Measurements from ENCODE around the gene ABCA12. TPM values are rescaled to one million over a fixed set of nuclear protein-coding genes. Genes with fewer than 3 reads are reported as not detected.

The ABCA12 gene
- total RNA-seq, 1 experiment from 2014 or later = not detected

DNA sequence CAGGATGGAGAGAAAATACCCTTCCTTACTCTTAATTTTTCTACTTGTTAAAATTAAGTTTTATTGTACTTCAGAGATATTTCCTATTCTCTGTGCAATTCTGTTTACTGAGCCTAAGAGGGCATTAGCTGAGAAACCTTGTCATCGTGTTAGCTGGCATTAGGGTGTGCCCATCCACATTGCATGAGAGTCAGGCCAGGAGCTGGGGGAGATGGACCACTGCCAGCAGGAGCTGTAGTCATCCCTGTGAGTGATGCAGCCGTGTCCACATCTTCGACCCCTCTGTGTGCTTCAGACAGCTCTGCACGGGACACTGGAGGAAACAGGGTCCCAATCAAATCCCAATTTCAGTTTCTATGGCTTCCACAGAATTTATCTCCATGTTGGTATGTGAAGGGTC is 34.2 kb downstream of the ABCA12 start:
- BruUV-seq (replicated peaks) = no TSS peak
- Mint-ChIP-seq H3K9me3 (ENCODE audit: unreplicated experiment) (no peaks in the 10 kb centered on the region), H3K27ac (ENCODE audit: unreplicated experiment) (no peak overlapping the region), H3K4me3 (ENCODE audit: unreplicated experiment) (no peak overlapping the region), H3K36me3 (ENCODE audit: insufficient read depth, unreplicated experiment) (no peaks in the 10 kb centered on the region), H3K27me3 (ENCODE audit: insufficient read depth, unreplicated experiment) (peaks cover 5% of the 10 kb centered on the region), H3K4me1 (ENCODE audit: low read depth, unreplicated experiment) (no peaks in the 10 kb centered on the region)
- H3K27me3 ChIP-seq (replicated peaks; ENCODE audit: control insufficient read depth, insufficient read depth, low read length) = no peaks in the 10 kb centered on the region
- TF ChIP-seq, protein P1, sequence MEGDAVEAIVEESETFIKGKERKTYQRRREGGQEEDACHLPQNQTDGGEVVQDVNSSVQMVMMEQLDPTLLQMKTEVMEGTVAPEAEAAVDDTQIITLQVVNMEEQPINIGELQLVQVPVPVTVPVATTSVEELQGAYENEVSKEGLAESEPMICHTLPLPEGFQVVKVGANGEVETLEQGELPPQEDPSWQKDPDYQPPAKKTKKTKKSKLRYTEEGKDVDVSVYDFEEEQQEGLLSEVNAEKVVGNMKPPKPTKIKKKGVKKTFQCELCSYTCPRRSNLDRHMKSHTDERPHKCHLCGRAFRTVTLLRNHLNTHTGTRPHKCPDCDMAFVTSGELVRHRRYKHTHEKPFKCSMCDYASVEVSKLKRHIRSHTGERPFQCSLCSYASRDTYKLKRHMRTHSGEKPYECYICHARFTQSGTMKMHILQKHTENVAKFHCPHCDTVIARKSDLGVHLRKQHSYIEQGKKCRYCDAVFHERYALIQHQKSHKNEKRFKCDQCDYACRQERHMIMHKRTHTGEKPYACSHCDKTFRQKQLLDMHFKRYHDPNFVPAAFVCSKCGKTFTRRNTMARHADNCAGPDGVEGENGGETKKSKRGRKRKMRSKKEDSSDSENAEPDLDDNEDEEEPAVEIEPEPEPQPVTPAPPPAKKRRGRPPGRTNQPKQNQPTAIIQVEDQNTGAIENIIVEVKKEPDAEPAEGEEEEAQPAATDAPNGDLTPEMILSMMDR (IDR thresholded peaks at IDR 0.05; ENCODE audit: insufficient read depth in 1 of 2, low read depth in 1 of 2, low read length in 1 of 2, severe bottlenecking in 1 of 2, unreplicated experiment in 1 of 2) = no peak
- ChIA-PET CTCF (no interaction called here), POLR2A (no interaction called here)
- no peak for DNase-seq
- H3K36me3 ChIP-seq (ENCODE audit: control insufficient read depth, insufficient read depth, low read length) = no peaks in the 10 kb centered on the region
- intact Hi-C loops (cut with micrococcal nuclease; ENCODE audit: unreplicated experiment) = no loop called here
- H3K9me3 ChIP-seq = no peaks in the 10 kb centered on the region
- no peaks in the 10 kb centered on the region for H3K4me1 ChIP-seq
- H3K4me3 ChIP-seq (ENCODE audit: low read depth, low read length) = no peak overlapping the region

DNA sequence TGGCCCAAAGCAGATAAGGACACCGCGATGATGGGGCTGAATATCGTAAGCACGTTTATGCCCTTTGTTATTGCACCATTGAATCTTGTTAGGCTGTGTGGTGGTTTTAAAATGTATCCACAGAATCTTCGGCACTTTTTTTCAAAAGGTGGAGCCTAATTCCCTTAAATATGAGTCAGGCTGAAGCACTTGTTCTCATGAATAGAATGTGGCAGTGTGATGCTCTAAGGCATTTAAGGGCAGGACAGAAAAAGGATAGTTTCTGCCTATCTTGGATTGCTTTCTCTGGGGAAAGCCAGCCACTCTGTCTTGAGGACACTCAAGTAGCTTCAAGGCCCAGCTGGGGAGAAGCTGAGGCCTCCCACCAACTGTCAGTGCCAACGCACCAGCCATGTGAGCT is 39.6 kb downstream of the ABCA12 start:
- H3K27me3 Mint-ChIP-seq (ENCODE audit: insufficient read depth, unreplicated experiment) = peaks cover 5% of the 10 kb centered on the region
- no peaks in the 10 kb centered on the region for H3K36me3 ChIP-seq (ENCODE audit: control insufficient read depth, insufficient read depth, low read length)
- H3K9me3 ChIP-seq = no peaks in the 10 kb centered on the region
- H3K36me3 Mint-ChIP-seq (ENCODE audit: insufficient read depth, unreplicated experiment) = no peaks in the 10 kb centered on the region
- no peaks in the 10 kb centered on the region for H3K4me1 ChIP-seq
- no peak overlapping the region for H3K27ac Mint-ChIP-seq (ENCODE audit: unreplicated experiment)
- H3K4me1 Mint-ChIP-seq (ENCODE audit: low read depth, unreplicated experiment) = no peaks in the 10 kb centered on the region
- no peaks in the 10 kb centered on the region for H3K9me3 Mint-ChIP-seq (ENCODE audit: unreplicated experiment)
- no peak overlapping the region for H3K4me3 ChIP-seq (ENCODE audit: low read depth, low read length)
- ChIA-PET CTCF (no interaction called here), POLR2A (no interaction called here)
- TF ChIP-seq, protein P1 (IDR thresholded peaks at IDR 0.05; ENCODE audit: insufficient read depth in 1 of 2, low read depth in 1 of 2, low read length in 1 of 2, severe bottlenecking in 1 of 2, unreplicated experiment in 1 of 2) = no peak
- H3K4me3 Mint-ChIP-seq (ENCODE audit: unreplicated experiment) = no peak overlapping the region
- intact Hi-C loops (cut with micrococcal nuclease; ENCODE audit: unreplicated experiment) = no loop called here
- no TSS peak for BruUV-seq (replicated peaks)
- DNase-seq = no peak
- no peaks in the 10 kb centered on the region for H3K27me3 ChIP-seq (replicated peaks; ENCODE audit: control insufficient read depth, insufficient read depth, low read length)

DNA sequence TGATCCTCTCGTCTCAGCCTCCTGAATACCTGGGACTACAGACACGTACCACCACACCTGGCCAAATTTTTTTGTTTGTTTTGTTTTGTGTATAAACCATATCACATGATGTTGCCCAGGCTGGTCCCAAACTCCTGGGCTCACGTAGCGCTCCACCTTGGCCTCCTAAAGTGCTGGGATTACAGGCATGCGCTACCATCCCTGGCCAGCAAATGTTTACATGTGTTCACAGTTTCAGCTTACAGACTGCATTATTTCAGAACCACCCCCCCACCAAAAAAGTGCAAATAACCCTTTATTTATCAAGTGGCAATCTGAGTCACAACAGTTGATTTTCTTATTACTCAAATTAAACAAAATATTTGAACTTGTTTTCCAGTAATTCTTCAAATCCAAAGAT is 54.3 kb downstream of the ABCA12 start:
- no peaks in the 10 kb centered on the region; the same call in 1 of the 2 replicates for H3K27me3 ChIP-seq (replicated peaks; ENCODE audit: control insufficient read depth, insufficient read depth, low read length)
- ChIA-PET POLR2A (no interaction called here), CTCF (no interaction called here)
- H3K9me3 ChIP-seq = no peaks in the 10 kb centered on the region
- no peaks in the 10 kb centered on the region for H3K36me3 ChIP-seq (ENCODE audit: control insufficient read depth, insufficient read depth, low read length)
- Mint-ChIP-seq H3K36me3 (ENCODE audit: insufficient read depth, unreplicated experiment) (no peaks in the 10 kb centered on the region), H3K9me3 (ENCODE audit: unreplicated experiment) (no peaks in the 10 kb centered on the region), H3K4me3 (ENCODE audit: unreplicated experiment) (no peak overlapping the region), H3K27me3 (ENCODE audit: insufficient read depth, unreplicated experiment) (peaks cover 13% of the 10 kb centered on the region), H3K4me1 (ENCODE audit: low read depth, unreplicated experiment) (no peaks in the 10 kb centered on the region), H3K27ac (ENCODE audit: unreplicated experiment) (no peak overlapping the region)
- intact Hi-C loops (cut with micrococcal nuclease; ENCODE audit: unreplicated experiment) = no loop called here
- DNase-seq = no peak
- no peak overlapping the region for H3K4me3 ChIP-seq (ENCODE audit: low read depth, low read length)
- no peaks in the 10 kb centered on the region for H3K4me1 ChIP-seq
- BruUV-seq (replicated peaks) = no TSS peak
- TF ChIP-seq, protein P1 (IDR thresholded peaks at IDR 0.05; ENCODE audit: insufficient read depth in 1 of 2, low read depth in 1 of 2, low read length in 1 of 2, severe bottlenecking in 1 of 2, unreplicated experiment in 1 of 2) = no peak
